Lower lobe of right lung (tissue), 2 donors: ENCODE results near the gene IPO9. TPM values are rescaled to one million over a fixed set of nuclear protein-coding genes. Genes with fewer than 3 reads are reported as not detected.

ENCODE experiments used
- ATAC-seq, 2 donors: fragments of 200-7000 bp; cut with Tn5 transposase; one replicate each; pipeline ENCODE4 v1.9.1; 2020 to 2022; ENCODE audit warnings: mild to moderate bottlenecking in 2 of 2, moderate library complexity in 2 of 2
- DNase-seq: peaks from one replicate; pipeline ENCODE4 v3.0.0-alpha.2; 2020
- H3K27ac ChIP-seq: fragments of 200-600 bp; one replicate; pipeline ENCODE4 v1.8.0; 2022
- H3K27me3 ChIP-seq: fragments of 200-600 bp; one replicate; pipeline ENCODE4 v1.8.0; 2022; ENCODE audit warnings: low read depth
- H3K36me3 ChIP-seq: fragments of 200-600 bp; one replicate; pipeline ENCODE4 v1.8.0; 2022; ENCODE audit warnings: mild to moderate bottlenecking
- H3K4me1 ChIP-seq: fragments of 200-600 bp; one replicate; pipeline ENCODE4 v1.8.0; 2022
- H3K4me3 ChIP-seq: fragments of 200-600 bp; one replicate; pipeline ENCODE4 v1.8.0; 2022; ENCODE audit warnings: mild to moderate bottlenecking
- H3K9me3 ChIP-seq: fragments of 200-600 bp; one replicate; pipeline ENCODE4 v1.8.0; 2022
- intact Hi-C: fragments of 100-400 bp; cut with DNase I; formaldehyde crosslinking; loops from one replicate; pipeline ENCODE4 v1.11.0; 2022
- total RNA-seq: library from RNA; stranded (reverse); fragmentation: NEBNext Ultra II Directional; extraction: Animal tissue kit (Norgen Biotek cat#: 25700); gene quantifications from one replicate; pipeline ENCODE4 v1.2.1, GENCODE V29; 2021
- TF ChIP-seq, protein P1 (sequence below): fragments of 200-600 bp; IDR thresholded peaks from one replicate; pipeline ENCODE4 v1.8.0; 2022; ENCODE audit warnings: antibody characterized with exemption, mild to moderate bottlenecking
- donor health status: DM: no; HTN: yes; CAD: no; lungs with severe emphysema.

Gene IPO9
- total RNA-seq, 1 donor from 2014 or later: 34.1 TPM

GRCh38 chr1:201912832-201913231 is 83.9 kb downstream of the IPO9 start:
- no peak overlapping the region for H3K4me3 ChIP-seq
- no peaks in the 10 kb centered on the region for H3K9me3 ChIP-seq
- intact Hi-C loops: no loop called here
- TF ChIP-seq, protein P1, sequence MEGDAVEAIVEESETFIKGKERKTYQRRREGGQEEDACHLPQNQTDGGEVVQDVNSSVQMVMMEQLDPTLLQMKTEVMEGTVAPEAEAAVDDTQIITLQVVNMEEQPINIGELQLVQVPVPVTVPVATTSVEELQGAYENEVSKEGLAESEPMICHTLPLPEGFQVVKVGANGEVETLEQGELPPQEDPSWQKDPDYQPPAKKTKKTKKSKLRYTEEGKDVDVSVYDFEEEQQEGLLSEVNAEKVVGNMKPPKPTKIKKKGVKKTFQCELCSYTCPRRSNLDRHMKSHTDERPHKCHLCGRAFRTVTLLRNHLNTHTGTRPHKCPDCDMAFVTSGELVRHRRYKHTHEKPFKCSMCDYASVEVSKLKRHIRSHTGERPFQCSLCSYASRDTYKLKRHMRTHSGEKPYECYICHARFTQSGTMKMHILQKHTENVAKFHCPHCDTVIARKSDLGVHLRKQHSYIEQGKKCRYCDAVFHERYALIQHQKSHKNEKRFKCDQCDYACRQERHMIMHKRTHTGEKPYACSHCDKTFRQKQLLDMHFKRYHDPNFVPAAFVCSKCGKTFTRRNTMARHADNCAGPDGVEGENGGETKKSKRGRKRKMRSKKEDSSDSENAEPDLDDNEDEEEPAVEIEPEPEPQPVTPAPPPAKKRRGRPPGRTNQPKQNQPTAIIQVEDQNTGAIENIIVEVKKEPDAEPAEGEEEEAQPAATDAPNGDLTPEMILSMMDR: no peak
- H3K36me3 ChIP-seq: no peaks in the 10 kb centered on the region
- no peaks in the 10 kb centered on the region for H3K27me3 ChIP-seq
- H3K4me1 ChIP-seq: peaks cover 5% of the 10 kb centered on the region
- H3K27ac ChIP-seq: no peak overlapping the region
- ATAC-seq: no peak
- no peak for DNase-seq

DNA sequence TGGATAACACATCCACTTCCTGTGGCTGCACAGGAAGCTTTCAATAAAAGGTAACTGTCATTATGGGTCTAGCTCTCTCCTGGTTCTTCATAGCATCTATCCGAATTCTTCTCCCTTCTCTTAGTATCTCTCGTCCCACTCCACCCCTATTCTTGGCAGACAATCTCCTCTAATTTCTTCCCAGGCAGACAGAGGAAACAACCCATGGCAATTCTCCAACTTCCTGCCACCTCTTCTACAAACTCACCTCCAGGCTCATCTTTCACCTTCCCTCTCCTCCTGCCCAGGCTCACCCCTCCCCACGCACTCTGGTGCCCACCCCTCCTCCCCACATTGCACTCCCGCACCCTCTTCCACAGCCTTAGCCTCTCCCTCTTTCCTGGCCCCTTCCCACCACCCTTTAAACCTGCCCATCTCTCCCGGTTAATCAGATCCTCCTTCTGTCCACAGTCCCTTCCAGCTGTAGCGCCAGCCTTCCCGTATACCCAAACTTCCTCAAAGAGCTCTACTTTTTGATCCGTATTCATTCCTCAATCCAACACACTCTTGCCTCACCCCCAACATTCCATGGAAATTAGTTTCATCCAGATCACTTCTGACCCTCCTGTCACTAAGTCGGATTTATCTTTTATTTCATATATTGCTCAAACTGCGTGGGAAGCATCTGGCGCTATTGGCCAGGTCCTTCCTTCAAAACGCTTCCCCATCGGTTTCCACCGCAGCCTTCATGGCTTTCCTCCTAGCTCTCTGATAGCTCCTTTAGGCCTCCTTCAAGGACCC is 85.7 kb downstream of the IPO9 start:
- TF ChIP-seq, protein P1: no peak
- DNase-seq: no peak
- no peak overlapping the region for H3K4me3 ChIP-seq
- intact Hi-C loops: no loop called here
- H3K9me3 ChIP-seq: no peaks in the 10 kb centered on the region
- H3K27ac ChIP-seq: peak overlapping the region; percentile 31
- peaks cover 5% of the 10 kb centered on the region for H3K4me1 ChIP-seq
- H3K27me3 ChIP-seq: no peaks in the 10 kb centered on the region
- no peaks in the 10 kb centered on the region for H3K36me3 ChIP-seq
- ATAC-seq: no peak

DNA sequence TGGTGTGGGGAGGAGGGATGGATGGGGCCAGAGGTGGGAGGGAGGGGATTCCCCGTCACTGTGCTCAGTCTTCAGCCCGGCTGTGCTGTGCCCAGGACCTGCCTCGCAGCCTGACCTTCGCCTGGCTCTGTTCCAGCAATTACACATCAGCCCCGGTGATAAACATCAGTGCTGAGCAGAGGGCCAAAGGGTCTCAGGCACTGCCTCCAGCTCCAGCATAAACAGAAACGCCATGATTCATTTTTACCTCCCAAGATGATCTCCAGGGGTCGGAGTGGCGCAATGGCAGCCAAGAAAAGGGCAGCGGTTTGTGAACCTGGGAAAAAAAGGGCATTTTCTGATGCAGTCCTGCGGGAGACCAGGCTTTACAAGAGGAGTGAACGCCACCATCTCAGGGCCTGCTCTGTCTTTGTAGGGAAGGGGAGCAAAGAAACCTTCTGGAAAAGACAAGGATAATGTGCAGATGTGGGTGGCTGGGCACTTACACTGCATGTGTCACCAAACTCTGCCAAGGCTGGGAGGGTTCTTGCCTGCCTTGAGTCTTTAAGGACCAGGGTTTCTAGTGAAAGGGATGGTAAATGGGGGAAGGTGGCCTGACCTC is 87.8 kb downstream of the IPO9 start:
- H3K4me1 ChIP-seq: peaks cover 5% of the 10 kb centered on the region
- no peak overlapping the region for H3K4me3 ChIP-seq
- no peaks in the 10 kb centered on the region for H3K27me3 ChIP-seq
- peak overlapping the region; percentile 68 for H3K27ac ChIP-seq
- intact Hi-C loops: no loop called here
- H3K36me3 ChIP-seq: no peaks in the 10 kb centered on the region
- DNase-seq (peak; percentile 54), ATAC-seq (peak; percentile 45 to 54)
- no peaks in the 10 kb centered on the region for H3K9me3 ChIP-seq
- TF ChIP-seq, protein P1: no peak

DNA sequence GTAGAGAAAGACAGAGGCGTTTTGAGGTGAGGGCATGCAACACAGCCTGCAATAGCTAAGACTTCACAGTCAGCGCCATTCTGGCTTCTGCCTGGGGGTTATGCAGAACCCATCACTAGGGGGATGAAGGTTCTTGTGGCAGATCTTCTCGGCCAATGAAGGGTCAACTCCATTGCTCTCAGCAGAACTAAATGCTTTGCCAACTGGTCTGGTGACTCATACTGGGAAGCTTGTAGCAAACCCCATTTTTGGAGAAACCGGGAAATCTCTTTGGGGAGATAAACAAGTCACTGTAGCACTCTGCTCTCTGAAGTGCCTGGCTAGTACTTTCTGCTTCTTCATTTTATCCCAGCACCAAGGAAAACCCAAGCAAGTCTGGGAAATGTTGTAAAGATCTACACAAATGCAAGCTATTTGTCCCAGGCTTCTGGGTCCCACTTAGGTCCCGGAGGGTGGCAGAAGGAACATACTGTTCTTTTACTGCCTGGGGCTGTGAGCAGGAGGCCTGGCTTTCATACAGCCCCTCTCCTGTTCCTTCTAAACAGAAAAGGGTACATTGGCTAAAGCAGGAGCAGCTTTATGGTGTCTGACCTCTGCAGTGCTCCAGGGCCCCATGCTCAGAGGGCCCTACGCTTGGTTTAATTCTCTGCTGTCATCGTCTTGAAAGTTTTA is 88.5 kb downstream of the IPO9 start:
- TF ChIP-seq, protein P1: no peak
- intact Hi-C loops: no loop called here
- Histone ChIP-seq H3K4me3 (no peak overlapping the region), H3K9me3 (no peaks in the 10 kb centered on the region), H3K27ac (peak overlapping the region; percentile 68), H3K27me3 (no peaks in the 10 kb centered on the region), H3K36me3 (no peaks in the 10 kb centered on the region), H3K4me1 (peaks cover 5% of the 10 kb centered on the region)
- no peak for DNase-seq
- peak; percentile 24 to 30 for ATAC-seq

DNA sequence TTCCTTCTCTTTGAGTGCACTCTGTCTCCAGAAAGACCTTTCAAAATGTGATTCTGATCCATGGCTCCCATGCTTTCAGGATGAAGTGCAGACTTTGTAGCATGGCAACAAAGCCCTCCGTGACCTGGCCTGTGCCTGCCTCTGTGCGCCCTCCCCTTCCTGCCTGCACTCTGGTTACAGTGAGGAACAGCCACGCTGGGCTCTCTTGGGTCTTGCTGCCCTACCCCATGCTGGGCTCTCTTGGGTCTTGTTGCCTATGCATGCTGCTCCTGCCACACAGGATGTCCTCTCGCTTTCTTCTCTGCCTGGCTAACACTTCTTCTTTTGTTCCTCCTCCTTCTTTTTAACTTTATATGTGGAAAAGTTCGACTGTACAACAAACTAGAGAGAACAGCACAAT is 89.4 kb downstream of the IPO9 start:
- Histone ChIP-seq H3K36me3 (no peaks in the 10 kb centered on the region), H3K4me1 (peaks cover 5% of the 10 kb centered on the region), H3K4me3 (no peak overlapping the region), H3K27me3 (no peaks in the 10 kb centered on the region), H3K27ac (peak overlapping the region; percentile 47), H3K9me3 (no peaks in the 10 kb centered on the region)
- DNase-seq (no peak), ATAC-seq (no peak)
- intact Hi-C loops: no loop called here
- TF ChIP-seq, protein P1: no peak
